ENCODE results near the gene PLD3.
A peak's percentile ranks its signal among the peaks of the same experiment; 100 is the strongest.

PLD3 gene

DNA sequence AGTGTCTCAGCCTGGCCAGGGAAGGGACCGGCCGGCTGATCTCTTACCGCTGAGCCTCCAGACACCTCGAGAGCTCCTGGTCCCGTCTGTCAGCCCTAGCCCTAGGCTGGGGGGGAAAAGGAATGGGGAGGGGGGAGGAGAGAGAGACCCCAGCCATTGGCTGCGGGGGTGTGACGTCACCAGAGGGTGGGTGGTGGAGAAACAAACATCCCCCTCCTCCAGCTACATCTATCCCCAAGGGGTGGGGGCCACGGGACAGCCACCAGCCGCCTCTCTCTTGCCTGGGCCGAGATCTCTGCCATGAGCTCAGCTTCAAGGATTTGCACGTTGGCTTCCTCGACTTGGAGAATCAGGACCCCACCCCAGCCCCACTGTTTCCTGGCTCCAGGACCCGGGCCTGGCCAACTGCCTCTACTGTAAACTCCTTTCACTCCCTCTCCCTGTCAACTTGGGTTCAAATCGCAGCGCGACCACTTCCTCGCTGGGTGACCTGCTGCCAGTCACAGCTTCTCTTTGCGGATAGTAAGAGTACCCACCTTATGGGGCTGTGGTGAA, 64.9 kb downstream of the PLD3 start, which contains the start of gene PRX:
Gene PRX, minus strand, starts transcription at position 88 of the 555 bp plus-strand sequence. CDS start 5,446 bp downstream, outside the sequence.
- ChIA-PET POLR2A (interaction anchor here (0.8 kb wide), 1 partner anchor 7 kb away, joined by 3 read pairs; no protein-coding TSS in a partner anchor), CTCF (interaction anchor here (1.4 to 2.9 kb wide), 4 partner anchors 9 to 51 kb away, joined by 3 to 12 read pairs (median 7); partner anchors contain the start of gene SERTAD1)
- peak; percentile 14 for DNase-seq (ENCODE audit: extremely low spot score)
- TF ChIP-seq, protein P1, sequence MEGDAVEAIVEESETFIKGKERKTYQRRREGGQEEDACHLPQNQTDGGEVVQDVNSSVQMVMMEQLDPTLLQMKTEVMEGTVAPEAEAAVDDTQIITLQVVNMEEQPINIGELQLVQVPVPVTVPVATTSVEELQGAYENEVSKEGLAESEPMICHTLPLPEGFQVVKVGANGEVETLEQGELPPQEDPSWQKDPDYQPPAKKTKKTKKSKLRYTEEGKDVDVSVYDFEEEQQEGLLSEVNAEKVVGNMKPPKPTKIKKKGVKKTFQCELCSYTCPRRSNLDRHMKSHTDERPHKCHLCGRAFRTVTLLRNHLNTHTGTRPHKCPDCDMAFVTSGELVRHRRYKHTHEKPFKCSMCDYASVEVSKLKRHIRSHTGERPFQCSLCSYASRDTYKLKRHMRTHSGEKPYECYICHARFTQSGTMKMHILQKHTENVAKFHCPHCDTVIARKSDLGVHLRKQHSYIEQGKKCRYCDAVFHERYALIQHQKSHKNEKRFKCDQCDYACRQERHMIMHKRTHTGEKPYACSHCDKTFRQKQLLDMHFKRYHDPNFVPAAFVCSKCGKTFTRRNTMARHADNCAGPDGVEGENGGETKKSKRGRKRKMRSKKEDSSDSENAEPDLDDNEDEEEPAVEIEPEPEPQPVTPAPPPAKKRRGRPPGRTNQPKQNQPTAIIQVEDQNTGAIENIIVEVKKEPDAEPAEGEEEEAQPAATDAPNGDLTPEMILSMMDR (IDR thresholded peaks at IDR 0.05; ENCODE audit: control extremely low read depth, extremely low read depth, low read depth, missing control alignments), result no peak

DNA sequence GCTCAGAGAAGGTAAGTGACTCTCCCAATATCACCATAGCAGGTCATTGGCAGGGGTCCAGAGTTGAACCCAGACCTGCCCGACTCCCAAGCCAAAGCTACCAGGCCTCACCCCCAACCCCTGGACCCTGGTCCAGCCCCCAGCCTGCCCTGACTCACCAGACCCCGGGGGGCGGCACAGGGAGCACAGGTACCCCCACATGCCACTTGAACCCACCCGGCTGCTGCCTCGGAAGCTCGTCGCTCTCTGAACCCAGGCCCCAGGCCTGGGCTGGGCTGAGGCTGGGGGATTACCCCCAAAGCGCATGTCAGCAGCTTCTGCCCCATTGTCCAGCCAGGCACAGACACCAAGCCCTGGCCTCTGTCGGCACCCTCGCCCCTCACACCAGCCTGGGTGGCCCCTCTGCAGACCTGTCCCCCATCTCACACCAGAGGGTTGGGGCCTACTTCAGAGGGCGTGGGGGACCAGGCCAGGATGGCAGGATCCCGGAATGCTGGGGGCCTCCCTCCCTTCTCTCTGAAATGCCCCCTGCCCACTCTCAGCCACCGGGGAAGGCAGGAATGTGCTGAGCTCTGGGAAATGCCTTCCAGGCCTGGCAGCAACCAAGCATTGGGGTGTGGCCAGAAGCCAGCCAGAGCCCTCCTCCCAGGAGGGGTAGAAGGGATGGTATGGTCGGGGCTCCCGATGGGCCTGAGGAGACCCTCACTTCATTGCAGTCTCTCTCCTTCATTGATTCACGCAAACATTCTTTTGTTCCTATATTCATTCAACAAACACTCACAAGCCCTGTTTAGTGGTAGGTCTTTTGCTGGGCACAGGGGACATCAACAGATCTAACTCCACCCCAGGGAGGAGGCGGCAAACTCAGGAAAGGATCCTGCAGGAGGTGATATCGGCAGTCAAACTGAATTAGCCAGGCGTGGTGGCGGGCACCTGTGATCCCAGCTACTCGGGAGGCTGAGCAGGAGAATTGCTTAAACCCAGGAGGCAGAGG, 66.3 kb downstream of the PLD3 start:
- no peak for DNase-seq (ENCODE audit: extremely low spot score)
- TF ChIP-seq, protein P1 (IDR thresholded peaks at IDR 0.05; ENCODE audit: control extremely low read depth, extremely low read depth, low read depth, missing control alignments), result no peak
- ChIA-PET CTCF (interaction anchor here (0.9 to 2.8 kb wide), 5 partner anchors 10 to 188 kb away, joined by 3 to 11 read pairs (median 4); partner anchors contain the start of gene SERTAD1), POLR2A (no interaction called here)

DNA sequence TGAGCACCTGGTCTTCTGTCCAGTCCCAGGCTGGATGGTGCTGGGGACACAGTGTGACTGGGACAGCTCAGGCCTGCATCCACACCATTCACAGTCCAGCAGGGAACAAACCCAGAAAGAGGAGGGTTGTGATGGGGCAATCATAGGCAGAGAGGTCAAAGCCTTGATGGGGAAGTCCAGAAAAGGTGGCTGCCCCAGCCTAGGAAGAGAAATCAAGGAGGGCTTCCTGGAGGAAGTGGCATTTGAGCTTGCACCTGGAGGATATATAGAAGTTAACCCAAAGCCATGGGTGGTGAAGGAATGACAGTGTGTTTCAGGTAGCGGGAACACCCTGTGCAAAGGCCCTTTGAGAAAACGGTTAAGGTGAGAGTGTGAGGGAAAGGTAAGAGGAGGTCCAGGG, 67.3 kb downstream of the PLD3 start:
- TF ChIP-seq, protein P1 (IDR thresholded peaks at IDR 0.05; ENCODE audit: control extremely low read depth, extremely low read depth, low read depth, missing control alignments), result no peak
- CTCF ChIA-PET, result interaction anchor here (1.1 to 2.8 kb wide), 4 partner anchors 9 to 187 kb away, joined by 3 to 11 read pairs (median 4); partner anchors contain the start of gene SERTAD1
- POLR2A ChIA-PET, result no interaction called here
- DNase-seq (ENCODE audit: extremely low spot score), result no peak

DNA sequence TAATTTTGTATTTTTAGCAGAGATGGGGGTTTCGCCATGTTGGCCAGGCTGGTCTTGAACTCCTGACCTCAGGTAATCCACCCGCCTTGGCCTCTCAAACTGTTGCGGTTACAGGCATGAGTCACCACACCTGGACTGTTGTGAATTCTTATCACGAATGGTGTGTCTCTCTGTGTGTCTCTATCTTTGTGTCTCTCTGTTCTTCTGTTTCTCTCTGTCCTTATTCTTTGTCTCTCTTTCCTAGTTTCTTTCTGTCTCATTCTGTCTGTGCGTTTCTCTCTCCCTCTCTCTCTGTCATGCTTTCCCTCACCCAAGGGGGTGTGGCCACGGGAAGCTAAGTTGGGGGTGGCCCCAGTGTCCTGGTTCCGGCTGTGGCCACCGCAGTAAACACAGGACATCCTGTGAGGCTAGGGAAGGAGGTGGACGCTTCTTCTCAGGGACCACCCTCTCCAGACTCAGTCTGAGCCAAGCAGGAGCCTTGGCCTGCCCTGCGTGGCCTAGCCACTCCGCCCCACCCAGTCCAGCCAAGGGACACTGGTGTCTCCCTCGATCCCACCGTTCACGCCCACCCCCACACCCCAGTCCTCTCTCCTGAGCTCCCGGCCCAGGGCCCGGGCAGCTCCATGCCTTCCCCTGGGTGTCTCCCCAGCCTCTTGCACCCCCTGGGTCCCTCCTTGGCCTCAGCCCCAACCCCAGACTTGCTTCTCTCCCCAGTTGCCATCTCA, 68.6 kb downstream of the PLD3 start:
- ChIA-PET CTCF (interaction anchor here (0.6 to 2.0 kb wide), 5 partner anchors 7 to 48 kb away, joined by 3 to 10 read pairs (median 3); partner anchors contain the start of gene BLVRB), POLR2A (interaction anchor here (0.8 to 1.2 kb wide), 2 partner anchors 9 to 11 kb away, joined by 4 to 5 read pairs; partner anchors contain the start of gene SERTAD1)
- peak; percentile 33 for DNase-seq (ENCODE audit: extremely low spot score)
- TF ChIP-seq, protein P1 (IDR thresholded peaks at IDR 0.05; ENCODE audit: control extremely low read depth, extremely low read depth, low read depth, missing control alignments), result no peak

DNA sequence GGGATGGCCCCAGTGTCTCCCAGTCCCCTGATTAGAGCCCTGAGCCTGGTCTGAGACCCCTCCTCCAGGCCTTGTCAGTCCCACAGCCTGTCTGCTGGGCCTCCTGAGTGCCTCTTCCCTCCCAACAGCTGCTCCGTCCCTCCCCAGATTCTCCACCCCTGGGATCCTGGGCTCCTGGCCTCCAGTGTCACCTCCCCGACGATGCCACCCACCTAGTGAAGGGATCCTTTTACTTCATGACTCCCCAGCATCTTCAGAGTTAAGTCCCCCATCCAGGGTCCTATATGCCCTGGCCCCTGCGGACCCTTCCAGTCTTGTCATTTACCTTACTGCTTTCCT, 69.1 kb downstream of the PLD3 start:
- TF ChIP-seq, protein P1 (IDR thresholded peaks at IDR 0.05; ENCODE audit: control extremely low read depth, extremely low read depth, low read depth, missing control alignments), result no peak
- DNase-seq (ENCODE audit: extremely low spot score), result peak; percentile 20
- POLR2A ChIA-PET, result interaction anchor here (0.8 to 1.2 kb wide), 2 partner anchors 9 to 11 kb away, joined by 4 to 5 read pairs; partner anchors contain the start of gene SERTAD1
- CTCF ChIA-PET, result interaction anchor here (0.6 to 2.0 kb wide), 5 partner anchors 10 to 47 kb away, joined by 3 to 10 read pairs (median 3); partner anchors contain the start of gene BLVRB
